ENCODE data around the gene LRRC27. TPM values are rescaled to one million over a fixed set of nuclear protein-coding genes. Genes with fewer than 3 reads are reported as not detected.
"Not testable (repeated sequence)": the region's sequence is repeated elsewhere in the genome, so short reads cannot be mapped to it uniquely, and the experiment has no call there.

LRRC27 gene
- total and polyA plus RNA-seq, 2 experiments from 2014 or later = 19.0 to 21.8 TPM

- H3K4me3 ChIP-seq = no peak overlapping the region
- TF ChIP-seq CTCF (IDR thresholded peaks at IDR 0.05; ENCODE audit: low read depth, low read length) = no peak
- no peaks in the 10 kb centered on the region for H3K4me1 ChIP-seq (ENCODE audit: low read depth)
- no peaks in the 10 kb centered on the region for H3K36me3 ChIP-seq
- no peak overlapping the region for H3K27ac ChIP-seq
- H3K9me3 ChIP-seq (ENCODE audit: low read depth) = no peaks in the 10 kb centered on the region
- no peak for DNase-seq (ENCODE audit: low read depth in 1 of 2, low spot score in 1 of 2)
- peaks cover 39% of the 10 kb centered on the region for H3K27me3 ChIP-seq
Observed at GRCh38 chr10:132313305-132313704, 18.7 kb upstream of the LRRC27 start.

- Histone ChIP-seq H3K36me3 (no peaks in the 10 kb centered on the region), H3K4me3 (no peak overlapping the region), H3K27me3 (peaks cover 34% of the 10 kb centered on the region), H3K27ac (no peak overlapping the region), H3K4me1 (ENCODE audit: low read depth) (no peaks in the 10 kb centered on the region), H3K9me3 (ENCODE audit: low read depth) (no peaks in the 10 kb centered on the region)
- no peak for DNase-seq (ENCODE audit: low read depth in 1 of 2, low spot score in 1 of 2)
- TF ChIP-seq CTCF (IDR thresholded peaks at IDR 0.05; ENCODE audit: low read depth, low read length) = no peak
Observed at GRCh38 chr10:132313865-132314264, 18.1 kb upstream of the LRRC27 start.

- no peak for TF ChIP-seq CTCF (IDR thresholded peaks at IDR 0.05; ENCODE audit: low read depth, low read length)
- H3K36me3 ChIP-seq = no peaks in the 10 kb centered on the region
- no peak overlapping the region for H3K4me3 ChIP-seq
- H3K9me3 ChIP-seq (ENCODE audit: low read depth) = no peaks in the 10 kb centered on the region
- H3K27ac ChIP-seq = no peak overlapping the region
- no peak for DNase-seq (ENCODE audit: low read depth in 1 of 2, low spot score in 1 of 2)
- peaks cover 29% of the 10 kb centered on the region for H3K27me3 ChIP-seq
- H3K4me1 ChIP-seq (ENCODE audit: low read depth) = no peaks in the 10 kb centered on the region
Observed at GRCh38 chr10:132314336-132314735, 17.7 kb upstream of the LRRC27 start.

DNA sequence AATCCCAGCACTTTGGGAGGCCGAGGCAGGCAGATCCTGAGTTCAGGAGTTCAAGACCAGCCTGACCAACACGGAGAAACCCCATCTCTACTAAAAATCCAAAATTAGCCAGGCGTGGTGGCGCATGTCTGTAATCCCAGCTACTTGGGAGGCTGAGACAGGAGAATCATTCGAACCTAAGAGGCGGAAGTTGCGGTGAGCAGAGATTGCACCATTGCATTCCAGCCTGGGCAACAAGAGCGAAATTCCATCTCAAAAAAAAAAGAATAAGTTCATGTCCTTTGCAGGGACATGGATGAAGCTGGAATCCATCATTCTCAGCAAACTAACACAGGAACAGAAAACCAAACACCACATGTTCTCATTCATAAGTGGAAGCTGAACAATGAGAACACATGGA lies 17.1 kb upstream of the LRRC27 start:
- DNase-seq (ENCODE audit: low read depth in 1 of 2, low spot score in 1 of 2); H3K9me3 ChIP-seq (ENCODE audit: low read depth): not testable (repeated sequence)

GRCh38 chr10:132316133-132316532 lies 15.9 kb upstream of the LRRC27 start:
- Histone ChIP-seq H3K9me3 (ENCODE audit: low read depth) (no peaks in the 10 kb centered on the region), H3K36me3 (no peaks in the 10 kb centered on the region), H3K4me1 (ENCODE audit: low read depth) (no peaks in the 10 kb centered on the region), H3K27ac (no peak overlapping the region), H3K4me3 (no peak overlapping the region), H3K27me3 (peaks cover 11% of the 10 kb centered on the region)
- TF ChIP-seq CTCF (IDR thresholded peaks at IDR 0.05; ENCODE audit: low read depth, low read length) = no peak
- DNase-seq (ENCODE audit: low read depth in 1 of 2, low spot score in 1 of 2) = no peak

More for the DNA sequence above, 17.1 kb upstream of the LRRC27 start:
- H3K36me3 ChIP-seq; H3K27ac ChIP-seq; H3K4me3 ChIP-seq; H3K4me1 ChIP-seq (ENCODE audit: low read depth): not testable (repeated sequence)
- H3K27me3 ChIP-seq = peaks cover 24% of the 10 kb centered on the region

GRCh38 chr10:132317477-132317876 lies 14.5 kb upstream of the LRRC27 start:
- H3K4me1 ChIP-seq (ENCODE audit: low read depth); H3K4me3 ChIP-seq; H3K27ac ChIP-seq; DNase-seq (ENCODE audit: low read depth in 1 of 2, low spot score in 1 of 2); H3K36me3 ChIP-seq; H3K27me3 ChIP-seq; H3K9me3 ChIP-seq (ENCODE audit: low read depth): not testable (repeated sequence)

All from cardiac muscle cell (in vitro differentiated cells and primary cell).